GM18861 (cell line): ENCODE measurements around the gene TCEA3.

ENCODE experiments used
- ATAC-seq: cut with Tn5 transposase; IDR thresholded peaks from one replicate; pipeline ENCODE4 v1.9.1; 2021; ENCODE audit not compliant: unreplicated experiment

The TCEA3 gene

DNA sequence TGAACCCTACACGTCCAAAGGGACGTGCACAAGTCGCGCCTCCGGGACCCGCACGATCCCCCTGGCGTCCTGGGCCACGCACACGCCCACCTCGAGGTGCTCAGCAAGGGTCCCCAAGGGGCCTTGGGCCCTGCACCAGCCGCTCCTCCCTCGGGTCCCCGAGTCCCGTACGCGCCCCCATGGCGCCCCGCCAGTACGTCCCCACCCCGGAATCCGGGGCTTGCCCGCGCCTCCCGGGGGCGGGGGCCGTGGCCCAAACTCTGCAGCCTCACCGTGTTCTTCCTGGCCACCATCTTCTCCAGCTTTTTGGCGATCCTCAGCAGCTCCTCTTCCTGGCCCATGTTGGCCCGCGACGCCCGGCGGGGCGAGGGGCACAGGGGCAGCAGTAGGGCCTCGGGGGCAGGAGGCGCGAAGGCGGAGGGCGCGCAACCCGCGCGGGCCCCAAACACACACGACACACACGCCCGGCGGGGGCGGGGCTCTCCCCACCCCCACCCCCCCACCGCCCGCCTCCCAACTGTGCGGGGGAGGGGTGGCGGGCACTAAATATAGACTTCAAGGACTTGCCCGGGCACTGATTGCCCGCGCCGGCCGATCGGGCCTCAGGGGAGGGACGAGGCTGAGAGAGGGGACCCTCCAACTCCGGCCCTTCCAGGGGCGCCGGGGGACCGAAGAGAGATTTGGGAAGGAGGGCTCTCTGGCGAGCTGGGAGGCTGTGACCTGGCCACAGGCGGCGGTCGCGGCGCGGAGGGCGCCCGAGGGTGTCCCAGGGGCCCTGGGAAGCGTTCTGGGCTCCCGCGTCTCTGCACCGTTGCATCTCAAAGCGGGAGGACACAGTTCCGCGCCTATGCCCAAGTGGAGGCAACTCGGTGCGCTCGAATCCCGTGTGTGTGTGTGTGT lies at the start of gene TCEA3:
Gene TCEA3 (minus strand): TSS at position 456 of the 900 bp plus-strand sequence. CDS start 115 bp downstream, at position 341.
- no peak for ATAC-seq

DNA sequence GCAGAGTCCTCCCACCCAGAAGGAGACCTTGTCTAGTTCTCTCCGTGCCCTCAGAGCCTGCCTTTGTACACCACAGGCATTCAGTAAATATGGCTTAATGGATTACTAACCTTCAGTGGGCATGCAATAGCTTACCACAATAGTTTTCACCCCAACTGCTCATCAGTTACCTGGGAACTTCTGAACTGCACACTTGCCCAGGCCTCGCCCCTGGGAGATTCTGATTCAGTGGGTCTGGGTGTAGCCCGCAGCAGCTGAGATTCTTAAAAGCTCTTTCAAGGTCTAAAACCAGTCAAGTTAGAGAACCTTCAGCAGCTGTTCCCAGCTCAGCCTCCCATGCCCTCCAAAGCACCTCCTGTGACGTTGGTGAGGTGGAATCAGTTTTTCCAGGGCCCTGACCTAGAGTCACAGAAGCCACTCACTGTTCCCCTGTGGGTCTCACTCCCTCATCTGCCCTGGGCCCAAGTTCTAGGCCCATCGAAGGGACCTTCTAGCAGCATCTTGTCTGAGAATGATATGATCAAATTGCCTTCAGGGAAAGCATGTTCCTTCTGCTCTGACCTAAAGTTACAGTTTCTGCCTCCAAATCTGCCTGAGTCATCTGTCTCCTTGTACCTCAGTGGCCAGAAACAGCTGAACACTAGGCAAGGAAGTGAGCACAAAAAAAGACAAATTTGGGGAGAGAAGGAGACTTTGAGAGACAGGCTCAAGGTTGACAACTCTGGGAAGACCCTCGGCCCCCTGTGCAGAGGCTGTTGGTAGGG lies 48.7 kb upstream of the TCEA3 start:
- no peak for ATAC-seq

DNA sequence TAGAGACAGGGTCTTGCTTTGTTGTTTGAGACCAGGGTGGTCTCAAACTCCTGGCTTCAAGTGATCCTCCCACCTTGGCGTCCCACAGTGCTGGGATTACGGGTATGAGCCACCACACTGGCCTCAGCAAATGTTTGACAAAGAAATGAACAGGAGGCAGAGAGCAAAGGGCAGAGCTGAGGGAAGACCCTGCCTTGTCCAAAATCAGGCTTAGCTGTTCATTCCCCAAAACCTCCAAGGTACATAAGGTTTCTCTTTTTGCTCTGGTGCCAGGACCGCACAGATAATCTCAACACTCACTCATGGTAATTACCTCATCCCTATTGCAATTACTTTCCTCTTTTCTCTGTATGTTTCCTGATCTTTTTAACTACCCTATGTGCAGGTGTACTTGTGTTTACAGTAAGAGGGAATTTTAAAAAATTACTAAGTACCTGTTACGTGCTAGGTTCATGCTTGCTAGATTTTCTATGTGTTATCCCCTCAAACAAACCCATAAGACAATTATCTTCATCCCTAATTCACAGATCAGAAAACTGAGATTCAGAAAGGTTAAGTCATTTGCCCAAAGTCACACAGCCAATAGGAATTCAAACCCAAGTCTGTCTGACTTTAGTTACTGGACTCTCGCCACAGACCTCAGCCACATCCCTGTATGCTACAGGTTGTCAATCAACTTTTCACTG lies 47.9 kb upstream of the TCEA3 start:
- no peak for ATAC-seq

DNA sequence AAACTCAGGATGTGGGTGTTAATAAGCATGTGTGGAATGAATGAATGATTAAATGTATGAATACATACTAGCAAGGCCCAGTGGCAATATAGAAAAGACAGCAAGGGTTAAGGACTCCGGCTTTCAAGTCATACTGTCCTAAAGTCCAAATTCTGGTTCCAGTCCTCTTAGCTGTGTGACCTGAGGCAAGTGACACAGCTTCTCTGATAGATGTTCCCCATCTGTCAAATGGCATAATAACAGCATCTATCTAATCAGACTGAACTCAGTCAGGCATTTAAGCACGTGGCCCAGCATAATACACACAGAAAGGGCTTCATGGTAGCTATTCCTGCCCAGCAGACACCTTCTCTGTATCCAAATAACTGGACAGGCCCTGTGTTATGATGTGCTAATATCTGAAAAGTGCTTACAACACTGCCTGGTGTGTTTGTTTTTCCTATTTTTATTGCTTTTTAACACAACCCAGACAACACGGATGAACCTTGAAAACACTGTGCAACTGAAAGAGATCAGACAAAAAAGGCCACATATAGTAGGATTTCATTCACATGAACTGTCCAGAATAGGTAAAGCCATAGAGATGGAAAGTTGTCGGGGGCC lies 47.0 kb upstream of the TCEA3 start:
- ATAC-seq: no peak

DNA sequence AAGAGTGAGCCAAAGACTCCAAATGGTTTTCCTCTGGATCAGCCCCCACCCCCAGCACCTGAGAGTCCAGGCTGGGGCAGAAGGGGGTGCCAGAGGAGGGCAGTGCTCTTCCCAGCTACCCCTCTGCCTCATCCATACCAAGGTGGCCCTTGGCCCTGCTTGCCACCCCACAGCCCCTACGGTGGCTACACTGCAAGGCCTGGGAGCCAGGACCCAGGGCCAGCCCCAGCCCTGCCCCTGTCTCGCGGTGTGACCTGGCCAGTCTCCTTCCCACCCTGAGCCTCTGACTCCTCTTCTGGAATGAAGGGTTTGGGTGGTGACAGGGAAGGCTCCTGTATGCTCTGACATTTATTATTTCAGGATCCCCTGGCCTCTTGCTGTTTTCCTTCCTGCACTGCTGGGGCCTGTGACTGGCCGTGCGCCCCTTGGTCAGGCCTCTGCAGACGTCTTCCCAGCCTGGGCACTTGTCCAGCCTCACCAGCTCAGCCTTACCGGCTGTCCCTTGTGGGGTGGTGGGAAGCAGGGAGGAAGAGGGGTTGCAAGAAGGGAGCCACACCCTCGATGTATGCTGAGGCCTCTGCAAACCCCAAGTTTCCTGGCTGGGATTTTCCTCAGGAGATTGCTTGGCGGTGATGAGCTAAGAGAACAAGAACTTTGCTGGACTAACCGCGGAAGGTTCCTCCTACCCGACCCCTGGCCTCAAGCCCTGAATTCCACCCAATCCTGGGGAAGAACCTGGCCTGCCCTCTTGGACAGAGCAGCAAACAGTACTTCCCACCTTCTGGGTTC lies 45.9 kb upstream of the TCEA3 start:
- ATAC-seq: no peak

DNA sequence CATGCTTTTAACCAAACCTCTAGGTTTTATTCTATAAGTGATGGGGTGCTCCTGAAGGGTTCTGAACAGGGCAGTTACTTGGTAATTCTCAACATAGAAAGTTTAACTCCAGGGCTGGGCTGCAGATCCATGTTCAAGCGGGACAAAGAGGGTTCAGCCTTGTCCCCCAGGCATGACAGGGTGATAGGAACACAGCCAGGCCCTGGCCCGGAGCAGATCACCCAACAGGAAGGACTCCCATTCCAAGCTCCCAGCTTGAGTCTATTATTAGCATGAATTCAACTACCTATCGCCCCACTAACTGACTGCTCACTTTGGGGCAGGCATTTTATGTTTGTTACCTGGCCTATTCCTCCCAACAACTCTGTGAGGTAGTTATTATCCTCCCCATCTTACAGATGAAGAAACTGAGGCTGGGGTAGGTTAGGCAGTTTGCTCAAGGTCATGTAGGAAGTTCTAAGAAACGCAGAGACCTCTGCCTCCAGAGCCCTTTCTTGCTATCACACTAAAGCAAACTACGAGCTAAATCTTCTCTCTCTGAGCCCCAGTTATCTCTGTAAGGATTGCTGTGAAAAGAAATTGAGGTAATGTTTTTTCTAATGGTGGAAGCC lies 44.9 kb upstream of the TCEA3 start:
- no peak for ATAC-seq

DNA sequence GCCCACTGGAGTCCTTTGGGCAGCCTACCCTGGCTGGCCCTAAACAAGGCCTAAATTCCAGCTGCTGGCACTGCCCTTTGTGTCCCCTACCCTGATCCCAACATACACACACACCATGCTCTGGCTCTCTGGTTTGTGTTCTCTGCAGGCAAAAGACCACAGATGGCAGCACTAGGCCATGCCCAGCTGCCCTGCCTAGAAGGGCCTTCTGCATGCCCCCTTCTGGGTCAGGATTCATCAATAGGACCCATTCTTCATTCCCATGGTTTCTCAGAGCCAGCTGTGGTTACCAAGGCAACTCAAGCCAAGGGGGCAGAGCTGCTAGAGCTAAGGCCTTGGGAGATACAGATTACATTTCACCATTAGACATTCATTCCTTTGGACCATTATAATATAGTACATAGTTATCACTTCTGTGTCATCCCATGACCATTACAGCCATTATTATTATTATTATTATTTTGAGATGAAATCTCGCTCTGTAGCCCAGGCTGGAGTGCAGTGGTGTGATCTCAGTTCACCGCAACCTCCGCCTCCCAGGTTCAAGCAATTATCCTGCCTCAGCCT lies 42.0 kb upstream of the TCEA3 start:
- ATAC-seq: no peak

DNA sequence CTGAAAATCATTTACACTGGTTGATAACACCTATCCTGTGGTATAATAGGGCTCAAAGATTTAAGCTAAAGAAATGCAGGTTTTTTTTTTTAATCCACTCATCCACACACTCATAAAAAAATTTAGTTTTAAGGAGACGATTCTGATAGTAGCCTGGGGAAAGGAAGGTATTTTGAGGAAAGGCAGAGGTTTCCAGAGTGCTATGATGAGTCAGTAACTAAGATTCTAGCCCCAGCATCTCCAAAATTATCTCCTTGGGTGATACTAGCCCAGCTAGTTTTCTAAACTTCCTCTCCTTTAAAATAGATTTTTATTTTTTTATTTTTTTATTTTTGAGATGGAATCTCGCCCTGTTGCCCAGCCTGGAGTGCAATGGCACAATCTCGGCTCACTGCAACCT lies 38.7 kb upstream of the TCEA3 start:
- ATAC-seq: no peak

DNA sequence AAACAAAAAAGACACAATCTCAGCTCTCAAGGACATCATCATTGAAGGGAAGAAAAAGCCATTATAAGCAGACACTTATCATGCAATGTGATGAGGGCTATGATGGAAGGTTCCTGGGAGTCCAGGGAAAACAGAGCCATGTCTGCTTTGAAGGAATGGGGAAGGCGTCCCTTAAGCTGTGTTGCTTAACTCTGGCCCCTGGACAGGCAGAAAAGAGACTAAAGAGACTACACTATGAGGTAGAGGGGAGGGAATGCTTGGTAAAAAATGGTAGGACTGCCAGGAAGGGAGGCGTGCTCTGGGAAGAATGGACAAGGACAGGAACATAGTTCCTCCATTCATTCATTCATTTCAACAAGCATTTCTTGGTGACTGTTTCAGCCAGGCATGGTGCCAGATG lies 38.2 kb upstream of the TCEA3 start:
- ATAC-seq: no peak

DNA sequence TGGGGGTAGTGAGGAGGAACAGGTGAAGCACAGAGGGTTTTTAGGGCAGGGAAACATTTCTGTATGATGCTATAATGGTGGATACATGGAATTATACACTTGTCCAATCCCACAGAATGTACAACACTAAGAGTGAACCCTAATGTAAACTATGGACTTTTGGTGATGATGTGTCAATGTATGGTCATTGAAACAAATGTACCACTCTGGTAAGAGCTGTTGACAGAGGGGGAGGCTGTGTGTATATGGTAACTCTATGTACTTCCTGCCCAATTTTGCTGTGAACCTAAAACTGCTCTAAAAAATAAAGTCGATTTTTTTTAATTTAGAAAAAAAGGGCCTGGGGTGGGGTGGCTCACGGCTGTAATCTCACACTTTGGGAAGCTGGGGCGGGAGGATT lies 36.5 kb upstream of the TCEA3 start:
- ATAC-seq: no peak

DNA sequence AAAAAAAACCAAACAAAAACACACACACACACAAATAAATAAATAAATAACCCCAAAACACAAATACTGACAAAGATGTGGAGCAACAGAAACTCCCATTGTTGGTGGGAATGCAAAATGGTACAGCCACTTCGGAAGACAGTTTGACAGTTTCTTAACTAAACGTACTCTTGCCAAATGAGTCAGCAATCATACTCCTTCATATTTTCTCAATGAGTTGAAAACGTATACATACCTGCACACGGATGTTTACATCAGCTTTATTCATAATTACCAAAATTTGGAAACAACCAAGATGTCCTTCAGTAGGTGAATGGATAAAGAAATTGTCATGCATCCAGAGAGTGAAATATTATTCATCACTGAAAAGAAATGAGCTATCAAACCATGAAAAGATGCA lies 36.0 kb upstream of the TCEA3 start:
- no peak for ATAC-seq

DNA sequence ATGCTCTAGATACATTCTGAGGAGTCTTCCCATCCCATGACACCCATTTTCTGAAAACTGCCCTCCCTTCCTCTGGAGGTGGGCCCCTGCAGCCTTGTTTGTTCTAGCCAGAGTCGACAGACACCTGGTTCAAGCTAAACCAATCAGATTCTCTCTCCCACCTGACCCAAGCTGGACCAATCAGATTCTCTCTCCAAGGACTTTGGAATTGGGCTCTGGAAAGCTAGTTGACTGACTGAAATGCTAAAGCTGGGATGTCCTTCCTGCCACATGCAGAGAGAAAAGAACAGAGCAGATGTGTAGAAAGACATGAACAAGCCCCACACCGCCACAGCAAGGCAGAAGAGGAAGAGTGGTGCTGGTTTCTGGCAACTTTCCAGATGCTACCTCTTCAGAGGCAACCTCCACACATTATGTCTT lies 34.8 kb upstream of the TCEA3 start:
- ATAC-seq: no peak

DNA sequence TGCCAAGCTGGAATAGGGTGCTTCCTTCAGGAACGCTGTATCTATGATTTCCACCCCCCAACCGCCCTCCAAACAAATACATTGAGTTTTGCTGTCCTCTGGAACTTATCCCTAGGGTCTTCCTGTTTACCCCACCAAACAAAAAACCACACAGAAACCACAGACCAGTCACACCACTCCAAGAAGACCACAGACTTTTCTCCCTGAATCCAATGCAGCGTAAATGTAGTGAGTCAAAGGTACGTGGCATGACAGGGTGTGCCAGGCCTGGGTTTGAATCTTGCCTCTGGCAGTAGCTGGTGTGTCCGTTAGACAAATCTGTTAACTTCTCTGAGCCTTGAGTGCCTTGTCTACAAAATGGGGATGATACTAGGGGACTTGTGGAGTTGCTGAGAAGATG lies 31.7 kb upstream of the TCEA3 start:
- ATAC-seq: no peak

DNA sequence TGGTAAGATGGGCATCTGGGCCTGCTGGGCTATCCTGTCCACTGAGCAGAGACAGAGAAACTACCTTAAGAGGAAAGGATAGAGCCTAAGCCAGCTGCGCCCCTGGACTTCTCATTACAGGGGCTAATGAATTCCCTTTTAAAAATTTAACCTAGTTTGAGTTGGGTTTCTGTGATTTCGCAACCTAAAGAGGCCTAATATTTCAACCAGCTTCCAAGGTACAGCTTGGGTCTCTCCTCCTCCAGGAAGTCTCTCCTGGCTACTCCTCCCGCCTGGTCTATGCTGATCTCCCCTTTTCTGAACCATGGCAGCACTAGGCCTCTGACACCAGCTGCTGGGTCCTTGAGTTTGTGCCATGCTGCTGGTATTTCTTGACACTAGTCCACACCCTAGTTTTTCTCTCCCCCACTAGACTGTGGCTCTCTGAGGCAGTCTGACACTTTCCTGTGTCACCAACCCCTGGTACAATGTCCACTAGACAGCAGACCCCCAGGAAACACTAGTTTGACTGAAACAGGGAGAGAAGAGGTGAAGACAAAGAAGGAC lies 29.0 kb upstream of the TCEA3 start:
- no peak for ATAC-seq

DNA sequence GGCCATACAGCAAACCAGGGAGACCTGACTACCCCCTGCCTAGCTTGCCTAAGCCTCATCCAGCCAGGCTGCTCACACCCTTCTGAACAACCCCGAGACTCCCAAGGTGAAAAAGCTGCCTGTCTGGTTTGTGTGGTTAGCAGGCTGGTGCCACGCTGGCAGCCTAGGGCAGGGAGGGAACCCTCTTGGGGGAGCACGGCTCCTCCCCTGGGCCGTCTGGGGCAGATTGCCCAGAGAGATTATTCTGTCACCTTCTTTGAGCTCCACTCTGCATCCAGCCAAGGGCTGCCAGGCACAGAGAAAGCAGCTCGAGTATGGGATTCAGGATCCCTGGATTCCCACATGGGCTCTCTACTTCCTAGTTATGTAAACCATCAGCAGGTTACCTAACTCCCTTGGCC lies 27.5 kb upstream of the TCEA3 start:
- no peak for ATAC-seq

DNA sequence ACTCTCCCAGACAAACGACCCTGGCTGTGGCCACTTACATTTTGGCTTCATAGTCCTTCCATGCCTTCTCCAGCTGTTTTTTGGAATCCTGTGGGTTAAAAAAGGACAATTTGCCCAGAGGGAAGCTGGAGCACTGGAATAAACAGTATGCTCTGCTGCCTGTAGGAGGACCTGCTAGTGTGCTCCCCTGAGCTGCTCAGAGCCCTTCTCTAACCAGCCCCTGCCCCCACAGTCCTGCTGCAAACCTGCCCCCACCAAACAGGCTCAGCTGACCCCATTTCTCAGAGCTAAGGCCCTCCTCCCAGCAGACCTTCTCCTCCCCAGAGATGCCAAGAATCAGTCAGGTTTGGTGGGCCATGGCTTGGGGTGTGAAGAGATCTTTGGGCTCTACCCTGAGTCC lies 26.9 kb upstream of the TCEA3 start:
- ATAC-seq: no peak

DNA sequence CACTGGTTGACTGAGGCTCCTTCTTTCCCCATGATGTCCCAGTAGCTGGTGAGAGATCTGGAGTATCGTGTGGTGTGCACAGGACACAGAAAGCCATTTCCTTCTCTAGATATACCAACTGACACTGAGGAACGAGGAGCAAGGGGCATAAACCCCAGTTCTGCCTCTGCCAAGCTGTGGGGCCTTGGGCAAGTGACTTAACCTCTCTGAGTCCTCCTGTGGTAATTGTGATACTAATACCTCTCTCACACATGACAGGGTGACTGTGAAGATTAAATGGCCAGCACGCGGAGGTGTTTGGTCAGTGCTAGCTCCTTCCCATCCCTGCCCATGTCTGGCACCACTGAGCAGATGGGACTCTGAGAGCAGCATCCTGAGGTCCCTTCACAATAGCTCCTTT lies 26.3 kb upstream of the TCEA3 start:
- ATAC-seq: no peak

DNA sequence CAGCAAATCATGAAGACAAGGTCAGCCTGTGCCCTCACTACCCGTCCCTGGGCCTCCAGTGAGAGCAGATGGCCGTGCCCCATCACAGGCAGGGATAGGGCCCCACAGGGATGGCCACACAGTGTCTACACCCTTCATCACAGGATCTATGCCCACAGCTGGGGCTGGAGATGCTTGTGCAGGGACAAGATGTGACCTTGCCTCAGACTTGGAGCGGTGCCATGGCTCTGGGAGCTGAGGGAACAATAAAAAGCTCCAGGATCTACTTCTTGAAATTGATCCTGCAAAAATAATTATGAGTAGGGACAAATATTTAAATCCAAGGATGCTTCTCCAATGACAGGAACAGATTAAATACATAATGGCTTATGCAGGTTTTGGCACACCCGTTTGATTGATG lies 25.4 kb upstream of the TCEA3 start:
- no peak for ATAC-seq

DNA sequence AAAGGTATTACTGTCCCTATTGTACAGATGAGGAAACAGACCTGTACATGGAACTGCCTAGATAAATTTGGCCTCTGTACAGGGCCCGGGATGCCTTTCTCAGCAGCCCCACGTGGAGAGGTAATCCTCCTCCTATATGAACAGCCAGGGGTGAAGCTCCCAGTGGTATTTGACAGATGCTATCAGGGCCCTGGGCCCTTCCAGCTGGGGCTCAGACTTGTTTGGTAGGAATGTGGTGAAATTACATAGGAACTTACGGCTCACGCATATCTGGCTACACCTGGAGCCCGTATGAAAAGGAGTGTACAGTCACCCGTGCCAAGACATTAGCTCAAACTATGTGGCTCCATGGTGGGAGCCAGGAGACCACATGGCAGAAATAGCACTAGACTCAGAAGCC lies 24.8 kb upstream of the TCEA3 start:
- ATAC-seq: no peak
